Fibroblast of peridontal ligament (primary cell): ENCODE data around the gene BMP3.
A peak's percentile ranks its signal among the peaks of the same experiment; 100 is the strongest.
"Not testable (repeated sequence)": the region's sequence is repeated elsewhere in the genome, so short reads cannot be mapped to it uniquely, and the experiment has no call there.

Experiments used
- DNase-seq: peaks from one replicate; pipeline ENCODE4 v3.0.0-alpha.2; 2010; ENCODE audit errors: extremely low read depth

The BMP3 gene

DNA sequence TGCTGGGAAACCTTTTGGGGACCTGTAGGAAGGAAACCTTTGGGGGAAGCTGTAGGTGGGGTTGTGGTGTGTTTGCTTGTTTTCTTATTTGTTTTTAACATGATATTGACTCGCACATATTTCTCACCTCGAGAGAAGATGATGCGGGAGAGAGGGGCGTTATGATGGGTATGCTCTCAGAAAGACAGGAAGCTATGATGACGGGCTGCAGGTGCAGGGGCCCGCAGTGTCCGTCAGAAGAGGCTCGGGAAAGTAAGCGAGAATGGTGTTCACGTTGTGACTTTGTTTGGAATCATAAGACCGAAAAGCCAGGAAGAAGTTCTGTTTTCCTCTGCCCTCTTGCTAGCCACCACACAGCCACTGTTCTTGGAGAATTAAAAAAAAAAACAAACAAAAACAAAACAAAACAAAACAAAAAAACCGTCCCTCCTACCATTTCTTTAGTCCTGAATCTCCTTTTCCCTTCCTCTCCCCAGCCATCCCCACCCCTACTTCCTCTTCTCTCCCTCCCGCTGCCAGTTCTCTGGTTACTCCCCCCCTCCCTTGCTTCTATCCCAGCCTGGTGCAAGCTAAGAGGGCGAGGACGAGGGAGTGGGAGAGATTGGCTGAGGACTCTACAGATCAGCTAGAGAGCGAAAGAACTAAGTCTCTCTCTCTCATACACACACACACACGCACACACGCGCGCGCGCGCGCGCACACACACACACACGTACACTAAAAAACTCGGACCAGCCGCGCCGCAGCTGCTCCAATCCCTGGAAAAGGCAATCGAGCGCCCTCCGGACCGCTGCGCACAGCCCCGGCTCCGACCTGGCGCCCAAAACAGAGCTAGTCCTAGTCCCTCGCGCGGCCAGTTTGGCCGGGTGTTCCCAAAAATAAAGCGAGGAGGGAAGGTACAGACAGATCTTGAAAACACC is at the start of gene BMP3:
BMP3 (plus strand) TSS at position 648 of the 920 bp plus-strand sequence. CDS start 577 bp downstream, outside the sequence.
- peak; percentile 59 for DNase-seq

GRCh38 chr4:80986011-80986410 is 44.5 kb upstream of the BMP3 start:
- DNase-seq, result no peak

GRCh38 chr4:80989921-80990544 is 40.5 kb upstream of the BMP3 start:
- peak; percentile 89 for DNase-seq

- DNase-seq, result no peak
Measured at GRCh38 chr4:80990851-80991250, 39.7 kb upstream of the BMP3 start.

DNA sequence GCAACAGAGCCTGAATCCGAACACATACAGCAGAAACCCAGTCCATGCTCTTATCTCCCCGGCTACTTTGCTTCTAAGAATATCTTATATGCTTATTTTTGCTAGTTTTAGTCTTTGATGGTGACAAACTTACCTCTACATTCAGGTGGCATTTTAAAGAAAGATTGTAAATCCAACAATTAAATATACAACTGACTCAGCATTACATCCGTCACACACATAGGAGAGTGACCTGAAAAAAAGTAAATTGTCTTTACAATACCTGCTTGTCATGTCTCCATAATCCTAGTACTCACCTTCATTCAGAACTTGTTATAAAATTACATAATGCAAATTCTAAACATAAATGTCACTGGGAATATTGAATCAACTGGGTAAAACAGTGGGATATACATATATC is 30.6 kb upstream of the BMP3 start:
- no peak for DNase-seq

- DNase-seq, result no peak
Measured at GRCh38 chr4:81003597-81004111, 26.9 kb upstream of the BMP3 start.

DNA sequence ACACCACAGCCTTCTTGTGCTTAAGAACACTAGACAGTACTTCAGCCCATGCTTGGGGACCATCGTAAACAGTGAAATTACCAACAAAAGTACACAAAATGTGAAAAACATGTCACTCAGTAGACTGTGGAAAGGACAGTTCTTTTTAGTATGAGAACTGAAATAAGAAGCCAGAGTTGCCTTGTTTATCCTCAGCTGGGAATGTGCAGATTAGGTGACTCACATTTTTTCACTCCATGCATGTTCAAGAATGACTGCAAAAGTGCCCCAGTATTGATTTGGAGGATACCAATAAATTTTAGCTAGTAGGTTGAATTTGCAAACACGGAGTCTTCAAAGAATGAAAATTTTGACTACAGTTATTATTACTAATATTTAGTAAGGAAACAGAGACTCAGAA is 23.1 kb upstream of the BMP3 start:
- no peak for DNase-seq

- not testable (repeated sequence) for DNase-seq
Measured at GRCh38 chr4:81016566-81016965, 13.9 kb upstream of the BMP3 start.

- no peak for DNase-seq
Measured at GRCh38 chr4:81019006-81019405, 11.5 kb upstream of the BMP3 start.

DNA sequence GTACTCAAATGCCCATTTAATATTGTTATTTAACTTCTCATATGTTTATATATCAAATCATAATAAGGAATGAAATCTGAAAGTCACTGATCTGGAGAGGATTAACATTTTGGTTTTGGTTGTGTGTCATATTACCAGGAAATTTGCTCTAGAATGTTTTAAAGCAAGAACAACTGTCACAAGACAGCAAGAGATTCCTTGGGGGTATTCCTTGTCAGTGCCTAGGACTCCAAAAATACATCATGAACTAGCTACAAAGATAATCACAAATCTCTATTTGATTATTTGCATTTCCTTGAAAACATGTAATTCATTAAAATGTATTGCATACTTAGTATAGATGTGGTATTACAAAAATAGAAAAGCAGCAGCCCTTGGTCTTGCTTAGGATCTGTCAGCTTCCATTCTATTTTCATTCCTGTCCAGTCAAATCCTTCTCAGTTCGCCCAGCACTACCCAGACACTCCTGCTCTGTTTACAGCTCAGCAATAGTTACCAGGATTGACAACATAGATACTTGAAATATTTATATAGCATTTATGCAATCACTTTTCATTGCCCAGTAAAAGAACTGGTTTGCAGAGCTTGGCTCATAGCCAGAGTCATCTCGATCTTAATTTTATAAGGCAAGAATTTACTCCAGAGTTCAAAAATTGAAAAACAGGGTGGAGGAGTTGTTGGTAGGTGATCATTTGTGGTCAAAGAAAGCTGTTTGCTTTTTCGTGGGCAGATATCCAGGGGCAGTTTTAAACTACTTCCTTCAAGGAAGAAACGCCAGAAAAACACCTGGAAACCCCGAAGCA is 9.2 kb upstream of the BMP3 start:
- no peak for DNase-seq

GRCh38 chr4:81021981-81022380 is 8.5 kb upstream of the BMP3 start:
- no peak for DNase-seq

DNA sequence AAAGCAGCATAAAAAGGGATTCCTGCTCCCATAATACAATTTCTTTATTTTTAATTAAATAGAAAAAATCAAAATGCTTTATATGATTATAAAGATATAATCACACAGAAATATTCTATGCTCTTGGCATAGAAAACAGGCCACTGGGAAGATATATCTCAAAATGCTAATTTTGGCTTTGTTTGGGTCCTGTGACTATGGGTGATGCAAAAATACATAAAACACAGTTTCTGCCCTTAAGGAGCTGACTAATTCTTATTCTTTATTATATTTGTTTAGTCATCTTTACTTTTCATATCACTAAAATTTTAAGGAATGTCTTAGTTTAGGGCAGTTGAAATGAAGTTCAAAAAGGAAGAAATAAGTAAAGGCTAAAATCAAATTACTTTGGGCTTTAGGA is 7.0 kb upstream of the BMP3 start:
- DNase-seq, result no peak

DNA sequence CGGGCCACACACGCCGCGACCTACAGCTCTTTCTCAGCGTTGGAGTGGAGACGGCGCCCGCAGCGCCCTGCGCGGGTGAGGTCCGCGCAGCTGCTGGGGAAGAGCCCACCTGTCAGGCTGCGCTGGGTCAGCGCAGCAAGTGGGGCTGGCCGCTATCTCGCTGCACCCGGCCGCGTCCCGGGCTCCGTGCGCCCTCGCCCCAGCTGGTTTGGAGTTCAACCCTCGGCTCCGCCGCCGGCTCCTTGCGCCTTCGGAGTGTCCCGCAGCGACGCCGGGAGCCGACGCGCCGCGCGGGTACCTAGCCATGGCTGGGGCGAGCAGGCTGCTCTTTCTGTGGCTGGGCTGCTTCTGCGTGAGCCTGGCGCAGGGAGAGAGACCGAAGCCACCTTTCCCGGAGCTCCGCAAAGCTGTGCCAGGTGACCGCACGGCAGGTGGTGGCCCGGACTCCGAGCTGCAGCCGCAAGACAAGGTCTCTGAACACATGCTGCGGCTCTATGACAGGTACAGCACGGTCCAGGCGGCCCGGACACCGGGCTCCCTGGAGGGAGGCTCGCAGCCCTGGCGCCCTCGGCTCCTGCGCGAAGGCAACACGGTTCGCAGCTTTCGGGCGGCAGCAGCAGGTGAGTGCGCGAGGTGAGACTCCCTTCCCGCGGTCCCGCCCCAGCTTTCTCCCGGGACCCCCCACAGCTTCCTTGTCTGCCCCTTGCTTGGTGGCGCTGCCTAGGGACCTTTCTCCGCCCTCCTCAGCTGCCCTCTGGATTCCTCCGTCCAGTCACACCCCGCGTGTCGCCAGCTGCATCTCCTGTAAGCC is 678 bp downstream of the BMP3 start:
- DNase-seq, result no peak

DNA sequence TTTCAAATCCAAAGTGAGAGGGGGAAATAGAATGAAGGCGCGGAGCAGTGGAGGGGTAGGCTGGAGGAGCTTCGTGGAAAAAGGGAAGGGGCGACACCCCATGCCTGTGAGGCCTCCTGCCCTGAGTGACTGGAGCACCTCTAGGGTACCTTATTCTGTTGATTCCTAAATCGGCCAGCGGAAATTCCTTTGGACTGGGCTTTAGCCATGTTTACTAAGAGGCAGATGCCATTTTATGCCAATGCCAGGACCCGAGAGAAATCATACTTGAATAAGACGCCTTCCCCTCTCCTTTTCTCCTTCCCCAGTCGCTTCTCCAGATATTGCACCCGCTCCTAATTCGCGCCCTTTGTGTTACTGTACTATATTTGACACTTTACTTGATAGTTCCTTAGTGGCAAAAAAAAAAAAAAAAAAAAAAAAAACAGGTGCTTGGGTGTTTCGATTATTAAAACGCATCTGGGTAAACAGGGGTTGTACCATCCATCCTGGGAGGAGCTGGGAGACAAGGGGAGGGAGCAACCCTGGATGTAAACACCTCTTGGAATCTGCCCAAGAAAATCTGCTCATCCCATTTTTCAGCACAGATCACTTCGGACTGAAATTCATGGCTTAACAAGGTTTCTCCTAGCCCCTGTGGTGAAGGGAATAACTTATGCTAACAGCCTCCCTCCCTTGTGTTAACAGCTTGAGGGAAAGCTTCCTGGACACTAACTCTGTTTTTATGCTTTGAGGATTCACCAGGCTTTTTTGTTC is 1.5 kb downstream of the BMP3 start:
- no peak for DNase-seq

GRCh38 chr4:81032771-81033684 is 2.5 kb downstream of the BMP3 start:
- DNase-seq, result no peak

- no peak for DNase-seq
Measured at GRCh38 chr4:81038636-81039350, 8.3 kb downstream of the BMP3 start.

- no peak for DNase-seq
Measured at GRCh38 chr4:81039351-81039972, 9.0 kb downstream of the BMP3 start.

GRCh38 chr4:81040012-81040659 is 9.6 kb downstream of the BMP3 start:
- DNase-seq, result peak; percentile 74
